PC-9 (cell line): Measurements from ENCODE around the gene PKNOX2. TPM values are rescaled to one million over a fixed set of nuclear protein-coding genes. Genes with fewer than 3 reads are reported as not detected.

Source experiments
- BruUV-seq: library from RNA; stranded (reverse); fragments of 400-500 nt; replicated peaks from 2 replicates; lab custom pipeline; 2021; lab: Mats Ljungman, UMichigan
- CTCF ChIA-PET: fragments of 300-600 bp; sonication (Branson Sonifier 250); formaldehyde crosslinking; loops from one replicate; lab custom pipeline; 2022; ENCODE audit warnings: antibody characterized with exemption; lab: Charles Lee
- POLR2A ChIA-PET: fragments of 300-600 bp; sonication (Branson Sonifier 250); formaldehyde crosslinking; loops from one replicate; lab custom pipeline; 2022; ENCODE audit warnings: antibody characterized with exemption; ENCODE audit not compliant: unreplicated experiment; lab: Charles Lee
- DNase-seq, 2 experiments: peaks; one replicate each; pipeline versions ENCODE4 v3.0.0 to v3.0.0-alpha.2; 2015 to 2022; ENCODE audit warnings: mixed read lengths in 1 of 2
- H2AFZ ChIP-seq: fragments of 200-600 bp; sonication (generic); 2 replicates; pipeline ENCODE4 v1.8.1; 2017; ENCODE audit warnings: antibody characterized with exemption
- H3F3A ChIP-seq: fragments of 200-600 bp; sonication (generic); 2 replicates; pipeline ENCODE4 v1.8.1; 2017; ENCODE audit warnings: antibody characterized with exemption, mild to moderate bottlenecking, low read depth; ENCODE audit not compliant: insufficient read depth
- H3K27ac ChIP-seq: fragments of 200-600 bp; sonication (generic); 2 replicates; pipeline ENCODE4 v1.6.1; 2016; ENCODE audit warnings: mixed run types
- H3K27me3 ChIP-seq: fragments of 200-600 bp; sonication (generic); 2 replicates; pipeline ENCODE4 v1.6.1; 2016; ENCODE audit warnings: low read depth, mixed run types; ENCODE audit not compliant: insufficient read depth
- H3K36me3 ChIP-seq: fragments of 200-600 bp; sonication (generic); 2 replicates; pipeline ENCODE4 v1.6.1; 2016; ENCODE audit warnings: low read depth, mixed run types
- H3K4me1 ChIP-seq: fragments of 200-600 bp; sonication (generic); replicated peaks from 2 replicates; pipeline ENCODE4 v1.6.1; 2016; ENCODE audit warnings: mixed run types; ENCODE audit not compliant: insufficient read depth
- H3K4me2 ChIP-seq: fragments of 200-600 bp; sonication (generic); 2 replicates; pipeline ENCODE4 v1.6.1; 2017; ENCODE audit warnings: mixed run types
- H3K4me3 ChIP-seq: fragments of 200-600 bp; sonication (generic); 2 replicates; pipeline ENCODE4 v1.6.1; 2016; ENCODE audit warnings: mixed run types
- H3K79me2 ChIP-seq: fragments of 200-600 bp; sonication (generic); 2 replicates; pipeline ENCODE4 v1.6.1; 2017; ENCODE audit warnings: low read depth, mixed run types
- H3K9me2 ChIP-seq: fragments of 200-600 bp; sonication (generic); 2 replicates; pipeline ENCODE4 v1.8.1; 2017; ENCODE audit warnings: mild to moderate bottlenecking; ENCODE audit not compliant: insufficient read depth
- H3K9me3 ChIP-seq: fragments of 200-600 bp; sonication (generic); 2 replicates; pipeline ENCODE4 v1.8.1; 2016; ENCODE audit warnings: low read depth; ENCODE audit not compliant: insufficient read depth
- H4K20me1 ChIP-seq: fragments of 200-600 bp; sonication (generic); 2 replicates; pipeline ENCODE4 v1.8.1; 2017; ENCODE audit not compliant: insufficient read depth
- CTCF ChIP-seq: fragments of 200-600 bp; sonication (generic); conservative IDR thresholded peaks from 2 replicates; pipeline ENCODE4 v1.6.1; 2017; ENCODE audit warnings: mixed run types, antibody characterized with exemption, mild to moderate bottlenecking, moderate library complexity
- EZH2 ChIP-seq: fragments of 200-600 bp; sonication (generic); IDR thresholded peaks from 2 replicates; pipeline ENCODE4 v1.8.0; 2017; ENCODE audit warnings: antibody characterized with exemption, low read depth
- intact Hi-C: fragments of 100-400 bp; cut with micrococcal nuclease; formaldehyde crosslinking; loops from one replicate; pipeline ENCODE4 v1.10.0; 2022; ENCODE audit not compliant: unreplicated experiment
- total RNA-seq: library from RNA; stranded (reverse); gene quantifications from 2 replicates; pipeline ENCODE4 v1.2.3, GENCODE V29; 2021

The PKNOX2 gene
- total RNA-seq, 1 experiment from 2014 or later = not detected

- H2AFZ ChIP-seq = no peak overlapping the region
- H3K79me2 ChIP-seq = no peaks in the 10 kb centered on the region
- 0 out of 2 replicates have a peak, but pooled peaks cover 9% of the 10 kb centered on the region for H3K4me1 ChIP-seq
- ChIA-PET CTCF (no interaction called here), POLR2A (no interaction called here)
- no peak overlapping the region for H3K27ac ChIP-seq
- no peaks in the 10 kb centered on the region for H3K9me3 ChIP-seq
- no peaks in the 10 kb centered on the region for H3K27me3 ChIP-seq
- BruUV-seq = no TSS peak
- no peaks in the 10 kb centered on the region for H3K9me2 ChIP-seq
- H3K4me3 ChIP-seq = no peak overlapping the region
- no peak for DNase-seq
- H3K4me2 ChIP-seq = no peak overlapping the region
- TF ChIP-seq CTCF = no peak
- no peak for TF ChIP-seq EZH2
- intact Hi-C loops = no loop called here
- H4K20me1 ChIP-seq = no peaks in the 10 kb centered on the region
- H3F3A ChIP-seq = no peaks in the 10 kb centered on the region
- H3K36me3 ChIP-seq = no peaks in the 10 kb centered on the region
These were observed 119.8 kb downstream of the PKNOX2 start for GRCh38 chr11:125284245-125284850.

GRCh38 chr11:125285844-125286243 is 121.3 kb downstream of the PKNOX2 start:
- H3K4me3 ChIP-seq = no peak overlapping the region
- no TSS peak for BruUV-seq
- H3K9me2 ChIP-seq = no peaks in the 10 kb centered on the region
- POLR2A ChIA-PET = no interaction called here
- DNase-seq = no peak
- no peaks in the 10 kb centered on the region for H3F3A ChIP-seq
- intact Hi-C loops = no loop called here
- H3K27ac ChIP-seq = no peak overlapping the region
- CTCF ChIA-PET = no interaction called here
- no peaks in the 10 kb centered on the region for H3K36me3 ChIP-seq
- TF ChIP-seq EZH2 = no peak
- no peak for TF ChIP-seq CTCF
- H2AFZ ChIP-seq = no peak overlapping the region
- H3K4me2 ChIP-seq = no peak overlapping the region
- H3K4me1 ChIP-seq = peaks cover 17% of the 10 kb centered on the region; the same call in 1 of the 2 replicates
- no peaks in the 10 kb centered on the region for H4K20me1 ChIP-seq
- H3K79me2 ChIP-seq = no peaks in the 10 kb centered on the region
- no peaks in the 10 kb centered on the region for H3K27me3 ChIP-seq
- no peaks in the 10 kb centered on the region for H3K9me3 ChIP-seq

GRCh38 chr11:125286486-125286885 is 121.9 kb downstream of the PKNOX2 start:
- Histone ChIP-seq H3K27me3 (no peaks in the 10 kb centered on the region), H3K27ac (no peak overlapping the region), H2AFZ (no peak overlapping the region), H3K9me2 (no peaks in the 10 kb centered on the region), H3F3A (no peaks in the 10 kb centered on the region), H3K4me3 (no peak overlapping the region), H4K20me1 (no peaks in the 10 kb centered on the region), H3K4me2 (no peak overlapping the region), H3K36me3 (no peaks in the 10 kb centered on the region), H3K9me3 (no peaks in the 10 kb centered on the region), H3K4me1 (peaks cover 17% of the 10 kb centered on the region; the same call in 1 of the 2 replicates), H3K79me2 (no peaks in the 10 kb centered on the region)
- POLR2A ChIA-PET = no interaction called here
- intact Hi-C loops = no loop called here
- no TSS peak for BruUV-seq
- CTCF ChIA-PET = no interaction called here
- no peak for DNase-seq
- TF ChIP-seq EZH2 = no peak
- no peak for TF ChIP-seq CTCF
